Activated CD8-positive, alpha-beta memory T cell treated with anti-CD3 and anti-CD28 coated beads for 4 hours (primary cell): ENCODE results near the gene BRIX1.
"Not testable (repeated sequence)": the region's sequence is repeated elsewhere in the genome, so short reads cannot be mapped to it uniquely, and the experiment has no call there.

ENCODE experiments used
- DNase-seq, 2 donors: peaks; one replicate each; pipeline ENCODE4 v3.0.0-alpha.2; 2020; ENCODE audit warnings: low read depth in 2 of 2

BRIX1 gene

DNA sequence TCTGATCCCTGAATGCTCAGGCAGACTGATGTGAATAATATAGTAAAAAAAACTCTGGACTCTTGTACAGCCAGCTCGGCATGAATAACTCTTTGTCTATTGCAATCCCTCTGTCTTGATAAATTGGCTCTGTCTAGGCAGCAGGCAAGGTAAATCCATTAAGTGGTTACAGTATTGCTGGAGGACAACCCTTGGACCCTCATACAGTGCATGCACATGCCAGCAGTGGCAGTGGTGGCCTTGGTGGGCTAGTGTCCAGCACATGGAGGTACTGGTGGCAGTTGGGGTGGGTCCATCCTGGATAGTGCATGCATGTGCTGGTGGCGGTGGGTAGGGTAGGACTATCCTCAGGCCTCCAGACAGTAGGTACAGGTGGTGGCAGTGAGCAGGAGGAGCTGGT, 52.7 kb downstream of the BRIX1 start:
- no peak for DNase-seq

DNA sequence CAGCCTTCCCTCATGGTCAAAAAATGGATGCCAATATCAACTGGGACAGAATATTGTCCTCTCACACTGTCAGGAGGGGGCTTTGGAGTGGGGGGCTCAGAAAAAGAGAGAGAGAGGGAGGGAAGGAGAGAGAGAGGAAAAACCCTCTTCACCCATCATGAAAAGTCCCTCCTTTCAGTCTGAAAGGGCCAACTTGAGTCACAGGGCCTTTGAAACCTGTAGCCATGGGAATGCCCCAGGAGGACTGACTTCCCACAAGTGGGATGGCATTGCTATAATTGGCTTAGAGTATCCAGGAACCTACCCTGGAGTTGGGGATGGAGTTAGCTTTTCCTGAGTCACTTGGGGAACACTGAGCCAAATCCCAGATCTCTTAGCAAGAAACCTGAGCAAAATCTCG, 55.0 kb downstream of the BRIX1 start:
- DNase-seq: no peak

DNA sequence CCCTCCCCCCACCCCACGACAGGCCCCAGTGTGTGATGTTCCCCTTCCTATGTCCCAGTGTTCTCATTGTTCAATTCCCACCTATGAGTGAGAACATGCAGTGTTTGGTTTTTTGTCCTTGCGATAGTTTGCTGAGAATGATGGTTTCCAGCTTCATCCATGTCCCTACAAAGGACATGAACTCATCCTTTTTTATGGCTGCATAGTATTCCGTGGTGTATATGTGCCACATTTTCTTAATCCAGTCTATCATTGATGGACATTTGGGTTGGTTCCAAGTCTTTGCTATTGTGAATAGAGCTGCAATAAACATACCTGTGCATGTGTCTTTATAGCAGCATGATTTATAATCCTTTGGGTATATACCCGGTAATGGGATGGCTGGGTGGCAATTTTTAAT, 56.1 kb downstream of the BRIX1 start:
- not testable (repeated sequence) for DNase-seq
